BE2C (cell line): Measurements from ENCODE around the gene HAUS2.

Experiments used
- DNase-seq: peaks from one replicate; pipeline ENCODE4 v3.0.0-alpha.2; 2020
- H3K27me3 ChIP-seq: fragments of 250-450 bp; sonication (Bioruptor Pico); 2 replicates; pipeline ENCODE4 v1.5.1; 2020; ENCODE audit warnings: mild to moderate bottlenecking
- H3K36me3 ChIP-seq: fragments of 250-450 bp; sonication (Bioruptor Pico); 2 replicates; pipeline ENCODE4 v1.5.1; 2020; ENCODE audit warnings: mild to moderate bottlenecking
- H3K4me1 ChIP-seq: fragments of 250-450 bp; sonication (Bioruptor Pico); 2 replicates; pipeline ENCODE4 v1.5.1; 2020
- H3K4me3 ChIP-seq: 2 replicates; pipeline ENCODE4 v1.5.1; 2011; ENCODE audit warnings: low read depth, low read length
- H3K9me3 ChIP-seq: fragments of 250-450 bp; sonication (Bioruptor Pico); 2 replicates; pipeline ENCODE4 v1.5.1; 2020
- TF ChIP-seq, protein P1 (sequence below): IDR thresholded peaks from 2 replicates; pipeline ENCODE4 v1.5.1; 2012; ENCODE audit warnings: mild to moderate bottlenecking, low read depth, low read length

Gene HAUS2

DNA sequence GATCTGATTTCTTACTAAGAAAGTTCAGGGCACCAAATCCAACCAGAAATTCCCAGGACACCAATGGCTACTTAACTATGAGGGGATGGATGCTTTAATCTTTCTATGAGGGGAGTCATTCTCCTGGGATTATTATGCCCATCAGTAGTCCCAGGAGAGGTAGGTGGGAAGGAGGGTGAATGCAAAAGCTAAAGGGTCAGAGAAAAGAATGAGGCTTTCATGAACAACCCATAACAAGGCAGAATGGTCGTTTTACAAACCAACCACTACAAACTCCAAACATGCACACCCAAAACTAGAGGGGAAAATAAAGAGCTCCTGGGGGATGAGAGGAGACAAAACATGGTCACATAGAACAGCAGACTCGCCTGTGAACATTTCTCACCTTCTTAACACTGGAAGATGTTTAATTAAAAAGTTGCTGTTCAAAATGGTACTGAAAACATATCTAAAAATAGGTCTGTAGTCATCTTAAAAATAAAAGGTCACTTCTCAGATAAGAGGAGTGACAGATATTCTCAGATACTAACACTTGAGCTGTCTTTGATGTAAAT, 30.4 kb downstream of the HAUS2 start:
- no peaks in the 10 kb centered on the region for H3K9me3 ChIP-seq
- TF ChIP-seq, protein P1, sequence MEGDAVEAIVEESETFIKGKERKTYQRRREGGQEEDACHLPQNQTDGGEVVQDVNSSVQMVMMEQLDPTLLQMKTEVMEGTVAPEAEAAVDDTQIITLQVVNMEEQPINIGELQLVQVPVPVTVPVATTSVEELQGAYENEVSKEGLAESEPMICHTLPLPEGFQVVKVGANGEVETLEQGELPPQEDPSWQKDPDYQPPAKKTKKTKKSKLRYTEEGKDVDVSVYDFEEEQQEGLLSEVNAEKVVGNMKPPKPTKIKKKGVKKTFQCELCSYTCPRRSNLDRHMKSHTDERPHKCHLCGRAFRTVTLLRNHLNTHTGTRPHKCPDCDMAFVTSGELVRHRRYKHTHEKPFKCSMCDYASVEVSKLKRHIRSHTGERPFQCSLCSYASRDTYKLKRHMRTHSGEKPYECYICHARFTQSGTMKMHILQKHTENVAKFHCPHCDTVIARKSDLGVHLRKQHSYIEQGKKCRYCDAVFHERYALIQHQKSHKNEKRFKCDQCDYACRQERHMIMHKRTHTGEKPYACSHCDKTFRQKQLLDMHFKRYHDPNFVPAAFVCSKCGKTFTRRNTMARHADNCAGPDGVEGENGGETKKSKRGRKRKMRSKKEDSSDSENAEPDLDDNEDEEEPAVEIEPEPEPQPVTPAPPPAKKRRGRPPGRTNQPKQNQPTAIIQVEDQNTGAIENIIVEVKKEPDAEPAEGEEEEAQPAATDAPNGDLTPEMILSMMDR = no peak
- H3K36me3 ChIP-seq = no peaks in the 10 kb centered on the region; the same call in 1 of the 2 replicates
- no peaks in the 10 kb centered on the region for H3K27me3 ChIP-seq
- H3K4me1 ChIP-seq = peaks cover 28% of the 10 kb centered on the region
- DNase-seq = no peak
- H3K4me3 ChIP-seq = no peak overlapping the region

DNA sequence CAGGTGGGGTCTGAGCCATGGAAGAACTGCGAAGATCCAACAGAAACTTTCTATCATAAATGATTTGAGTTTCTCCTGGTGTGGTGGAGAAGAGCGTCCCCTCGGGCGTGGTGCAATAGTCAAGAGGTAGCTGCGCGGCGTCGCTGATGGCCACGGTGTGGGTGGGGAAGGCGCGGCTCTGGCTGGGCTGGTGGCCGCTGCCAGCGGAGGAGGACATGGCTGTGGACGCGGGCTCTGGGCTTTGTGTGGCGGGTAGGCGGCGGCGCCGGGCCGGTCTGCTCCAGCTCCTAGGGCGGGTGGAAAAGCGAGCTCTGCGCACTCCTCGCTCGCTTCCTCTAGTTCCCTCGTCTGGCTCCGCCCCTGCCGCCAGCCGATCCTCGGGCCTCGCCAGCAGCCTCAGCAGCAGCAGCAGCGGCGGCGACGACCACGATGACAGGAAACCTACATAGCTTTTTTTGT, 32.7 kb downstream of the HAUS2 start:
- Histone ChIP-seq H3K4me3 (peak overlapping the region; percentile 56), H3K9me3 (no peaks in the 10 kb centered on the region), H3K36me3 (no peaks in the 10 kb centered on the region; the same call in 1 of the 2 replicates), H3K27me3 (no peaks in the 10 kb centered on the region), H3K4me1 (peaks cover 23% of the 10 kb centered on the region)
- peak; percentile 92 for DNase-seq
- TF ChIP-seq, protein P1 = no peak

DNA sequence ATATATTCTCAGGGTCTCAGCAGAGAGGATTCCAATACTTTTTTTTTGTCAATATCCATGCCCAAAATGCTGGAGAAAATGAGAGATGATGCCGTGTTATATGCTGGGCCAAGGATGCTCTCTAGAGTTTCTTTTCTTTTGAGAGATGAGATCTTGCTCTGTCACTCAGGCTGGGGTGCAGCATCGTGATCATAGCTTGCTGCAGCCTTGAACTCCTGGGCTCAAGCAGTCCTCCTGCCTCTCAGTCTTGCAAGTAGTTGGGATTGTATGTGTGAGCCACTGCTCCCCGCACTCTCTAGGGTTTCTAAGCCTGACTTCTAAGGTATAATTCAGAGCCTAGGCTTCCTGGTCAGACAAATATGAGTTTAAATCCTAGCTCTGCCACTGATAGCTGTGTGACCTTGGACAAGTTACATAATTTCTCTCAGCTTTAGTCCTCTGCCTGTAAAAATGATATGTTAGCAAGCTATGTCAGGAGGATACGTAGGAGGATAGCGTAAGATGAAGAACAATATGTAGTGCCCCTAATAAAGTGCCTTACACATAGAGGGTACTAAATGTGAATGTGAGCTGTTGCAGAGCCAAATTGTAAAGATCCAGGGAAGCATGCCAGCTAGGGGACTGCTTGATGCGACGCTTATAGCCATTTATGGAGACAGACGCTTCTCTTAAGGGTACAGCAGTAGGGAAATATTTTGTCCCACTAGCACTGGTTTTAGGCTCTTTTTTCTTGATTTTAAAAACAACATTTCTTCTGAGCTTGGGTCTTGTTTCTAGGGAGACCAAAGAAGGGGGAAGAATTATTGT, 34.1 kb downstream of the HAUS2 start:
- H3K4me1 ChIP-seq = peaks cover 23% of the 10 kb centered on the region
- DNase-seq = no peak
- H3K4me3 ChIP-seq = no peak overlapping the region

DNA sequence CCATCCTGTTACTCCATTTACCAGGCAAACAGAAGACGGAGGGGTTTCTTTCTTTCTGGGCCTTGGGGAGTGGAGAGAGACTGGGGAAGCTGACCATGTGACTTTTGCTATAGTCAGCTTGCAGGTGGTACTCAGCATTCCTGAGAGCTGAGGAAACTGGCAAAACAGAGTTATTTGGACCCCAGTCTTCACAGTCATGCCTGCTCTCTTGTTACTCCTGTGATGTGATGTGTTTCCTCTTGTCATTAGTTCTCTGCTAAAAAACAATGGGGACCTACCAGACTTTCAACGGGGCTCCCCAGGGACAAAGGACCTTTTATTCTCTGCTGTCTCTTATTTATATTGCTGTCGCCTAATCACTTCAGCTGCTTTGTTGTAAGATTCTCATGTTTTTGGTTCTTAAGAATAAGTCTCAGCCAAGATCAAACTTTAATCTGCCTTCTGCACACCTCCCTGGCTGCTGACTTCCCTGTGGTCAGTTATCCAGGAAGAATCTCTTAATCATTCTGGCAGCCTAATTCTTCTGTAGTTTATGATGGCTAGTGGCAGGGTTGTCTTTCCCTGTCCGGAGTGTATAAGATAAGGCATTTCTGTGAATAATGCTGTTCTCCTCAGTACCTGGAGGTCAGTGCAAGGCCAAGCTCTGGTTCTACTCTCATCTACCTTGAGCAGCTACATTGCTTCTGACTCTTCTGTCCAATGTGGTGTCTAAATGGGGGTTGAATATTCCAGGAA, 35.6 kb downstream of the HAUS2 start:
- no peak for DNase-seq
- TF ChIP-seq, protein P1 = no peak
- H3K27me3 ChIP-seq = no peaks in the 10 kb centered on the region
- H3K4me1 ChIP-seq = peaks cover 23% of the 10 kb centered on the region
- no peaks in the 10 kb centered on the region; the same call in none of the 2 replicates for H3K36me3 ChIP-seq
- H3K9me3 ChIP-seq = no peaks in the 10 kb centered on the region
- H3K4me3 ChIP-seq = no peak overlapping the region

More for the DNA sequence above, 34.1 kb downstream of the HAUS2 start:
- no peaks in the 10 kb centered on the region for H3K27me3 ChIP-seq
- TF ChIP-seq, protein P1 = no peak
- H3K36me3 ChIP-seq = no peaks in the 10 kb centered on the region; the same call in none of the 2 replicates
- no peaks in the 10 kb centered on the region for H3K9me3 ChIP-seq

DNA sequence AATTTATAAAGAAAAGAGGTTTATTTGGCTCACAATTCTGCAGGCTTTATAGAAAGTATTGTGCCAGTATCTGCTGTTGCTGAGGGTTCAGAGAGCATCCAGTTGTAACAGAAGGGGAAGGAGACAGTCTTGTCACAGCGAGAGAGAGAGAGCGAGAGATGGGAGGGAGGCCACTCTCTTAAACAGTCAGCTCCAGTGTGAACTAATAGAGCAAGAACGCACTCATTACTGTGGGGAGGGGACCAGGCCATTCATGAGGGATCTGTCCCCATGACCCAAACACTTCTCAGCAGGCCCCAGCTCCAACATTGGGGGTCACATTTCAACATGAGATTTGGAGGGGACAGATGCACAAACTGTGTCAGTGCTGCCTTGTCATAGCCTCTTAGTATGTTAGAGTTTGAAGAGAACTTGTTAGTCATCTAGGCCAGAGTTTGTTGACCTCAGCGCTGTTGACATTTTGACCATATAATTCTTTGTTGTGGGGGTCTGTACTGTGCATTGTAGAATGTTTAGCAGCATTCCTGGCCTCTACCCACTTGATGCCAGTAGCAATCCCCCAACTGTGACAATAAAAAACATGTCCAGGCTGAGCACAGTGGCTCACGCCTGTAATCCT, 42.1 kb downstream of the HAUS2 start:
- Histone ChIP-seq H3K9me3 (no peaks in the 10 kb centered on the region), H3K4me3 (no peak overlapping the region), H3K27me3 (no peaks in the 10 kb centered on the region), H3K4me1 (peaks cover 5% of the 10 kb centered on the region; the same call in 1 of the 2 replicates), H3K36me3 (peaks cover 3% of the 10 kb centered on the region)
- TF ChIP-seq, protein P1 = no peak
- DNase-seq = no peak
